NCI-H2029 (cell line): Measurements from ENCODE around the gene UCHL5.
"Not testable (repeated sequence)": the region's sequence is repeated elsewhere in the genome, so short reads cannot be mapped to it uniquely, and the experiment has no call there.

ENCODE experiments used
- DNase-seq: peaks from one replicate; lab custom pipeline; 2025; lab: John Stamatoyannopoulos, UW

Gene UCHL5

DNA sequence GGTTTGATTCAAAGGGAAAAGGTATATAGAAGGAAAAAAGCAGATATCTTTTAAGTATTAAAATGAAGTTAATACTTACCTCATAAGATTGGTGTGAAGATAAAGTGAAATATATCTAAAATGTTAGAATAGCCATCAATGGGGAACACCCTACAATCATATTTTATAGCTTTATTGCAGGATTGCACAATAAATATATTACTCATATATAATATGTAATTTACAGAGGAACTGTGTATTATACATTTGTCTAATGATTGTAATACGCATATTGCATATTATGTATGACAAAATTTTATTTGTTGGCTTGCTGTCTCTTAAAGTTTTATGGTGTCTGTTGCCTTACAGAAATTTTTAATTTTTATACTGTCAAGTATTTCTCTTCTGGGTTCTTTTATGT, 47.8 kb downstream of the UCHL5 start:
- no peak for DNase-seq

DNA sequence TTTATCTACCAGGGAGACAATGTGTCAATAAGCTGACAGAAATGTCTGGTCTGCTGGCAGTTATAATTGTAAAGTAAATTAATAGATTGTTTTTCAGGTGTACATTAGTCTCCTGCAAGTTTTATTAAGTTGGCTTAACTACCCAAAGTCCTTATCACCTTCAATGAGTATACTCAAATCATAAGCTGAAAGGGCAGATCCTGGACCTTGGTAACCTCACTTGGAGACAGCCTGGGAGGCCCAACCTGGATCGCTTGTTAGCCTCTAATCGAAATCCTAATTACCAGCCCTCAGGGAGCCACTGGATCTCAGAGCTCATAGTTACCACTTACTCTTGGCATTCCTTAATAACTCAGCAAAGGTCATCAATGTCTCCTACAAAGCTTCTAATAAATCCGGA, 49.7 kb downstream of the UCHL5 start:
- DNase-seq = no peak

DNA sequence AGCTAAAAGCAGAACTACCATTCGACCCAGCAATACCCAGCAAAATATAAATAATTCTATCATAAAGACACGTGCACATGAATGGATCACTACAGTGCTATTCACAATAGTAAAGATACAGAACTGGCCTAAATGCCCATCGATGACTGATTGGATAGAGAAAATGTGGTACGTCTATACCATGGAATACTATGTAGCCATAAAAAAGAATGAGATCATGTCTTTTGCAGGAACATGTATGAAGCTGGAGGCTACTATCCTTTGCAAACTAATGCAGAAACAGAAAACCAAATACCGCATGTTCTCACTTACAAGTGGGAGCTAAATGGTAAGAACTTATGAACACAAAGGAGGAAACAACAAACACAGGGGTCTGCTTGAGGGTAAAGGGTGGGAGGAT, 53.4 kb downstream of the UCHL5 start:
- DNase-seq = no peak

DNA sequence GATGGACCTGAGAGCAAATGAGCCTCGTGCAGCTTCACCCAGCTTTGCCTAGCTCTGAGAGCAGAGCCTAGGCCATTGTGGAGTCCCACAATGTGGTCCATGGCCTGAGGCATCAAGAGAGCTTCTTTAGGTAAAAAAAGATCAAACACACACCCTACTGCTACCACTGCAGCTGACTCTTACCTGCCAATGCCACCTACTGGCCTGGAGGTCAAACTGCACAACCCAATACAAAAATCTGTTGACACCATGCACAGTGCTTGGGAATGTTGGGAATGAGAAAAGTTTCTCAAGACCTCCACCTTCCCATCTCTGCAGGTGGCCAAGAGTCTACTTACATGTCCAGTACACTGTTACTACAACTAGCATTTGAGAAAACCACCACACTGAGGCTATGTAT, 60.6 kb downstream of the UCHL5 start:
- no peak for DNase-seq

DNA sequence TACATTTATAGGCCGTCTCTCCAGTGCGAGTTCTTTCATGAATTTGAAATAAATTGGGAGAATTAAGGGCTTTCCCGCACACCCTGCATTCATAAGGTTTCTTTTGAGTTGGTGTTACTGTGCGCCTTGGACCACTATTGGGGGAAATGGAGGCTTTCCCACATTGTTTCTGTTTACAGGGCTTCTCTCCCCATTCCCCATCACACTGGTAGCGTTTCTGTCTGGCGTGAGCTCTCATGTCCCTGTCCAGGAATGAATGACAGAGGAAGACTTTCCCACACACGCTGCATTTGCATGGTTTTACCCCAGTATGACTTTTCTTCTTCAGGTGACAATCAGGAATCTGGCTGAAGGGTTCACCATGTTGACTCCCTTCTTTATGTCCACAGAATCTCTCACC, 65.0 kb downstream of the UCHL5 start:
- DNase-seq = no peak

DNA sequence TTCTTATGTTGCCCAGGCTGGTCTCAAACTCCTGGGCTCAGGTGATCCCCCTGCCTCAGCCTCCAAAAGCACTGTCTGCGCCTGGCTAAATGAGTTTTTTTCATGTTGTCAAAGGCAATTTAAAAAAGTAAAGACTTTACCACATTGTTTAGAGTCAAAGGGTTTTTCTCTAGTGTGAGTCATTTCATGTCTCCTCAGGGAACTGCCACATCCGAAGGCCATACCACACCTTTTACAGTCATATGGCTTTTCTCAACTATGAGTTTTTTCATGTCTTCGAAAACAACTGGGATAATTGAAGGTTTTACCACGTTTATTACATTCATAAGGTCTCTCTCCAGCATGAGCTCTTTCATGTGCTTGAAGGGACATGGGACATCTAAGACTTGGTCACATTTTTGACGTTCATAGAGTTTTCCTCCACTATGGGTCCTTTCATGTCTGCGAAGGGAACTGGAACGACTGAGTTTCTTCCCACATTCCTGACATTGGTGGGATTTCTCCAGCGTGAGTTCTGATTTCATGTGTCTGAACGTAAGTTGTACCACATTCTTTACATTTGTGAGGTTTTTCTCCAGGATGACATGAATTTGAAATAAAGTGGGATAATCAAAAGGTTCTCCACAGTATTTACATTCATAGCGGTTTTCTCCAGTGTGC, 65.6 kb downstream of the UCHL5 start:
- no peak for DNase-seq

DNA sequence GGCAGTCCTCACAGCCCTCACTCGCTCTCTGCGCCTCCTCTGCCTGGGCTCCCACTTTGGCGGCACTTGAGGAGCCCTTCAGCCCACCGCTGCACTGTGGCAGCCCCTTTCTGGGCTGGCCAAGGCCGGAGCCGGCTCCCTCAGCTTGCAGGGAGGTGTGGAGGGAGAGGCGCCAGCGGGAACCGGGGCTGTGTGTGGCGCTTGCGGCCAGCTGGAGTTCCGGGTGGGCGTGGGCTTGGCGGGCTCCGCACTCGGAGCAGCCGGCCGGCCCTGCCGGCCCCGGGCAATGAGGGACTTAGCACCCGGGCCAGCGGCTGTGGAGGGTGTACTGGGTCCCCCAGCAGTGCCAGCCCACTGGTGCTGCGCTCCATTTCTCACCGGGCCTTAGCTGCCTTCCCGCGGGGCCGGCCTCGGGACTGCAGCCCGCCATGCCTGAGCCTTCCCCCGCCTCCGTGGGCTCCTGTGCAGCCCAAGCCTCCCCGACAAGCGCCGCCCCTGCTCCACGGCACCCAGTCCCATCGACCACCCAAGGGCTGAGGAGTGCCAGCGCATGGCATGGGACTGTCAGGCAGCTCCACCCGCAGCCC, 72.3 kb downstream of the UCHL5 start:
- DNase-seq = not testable (repeated sequence)

DNA sequence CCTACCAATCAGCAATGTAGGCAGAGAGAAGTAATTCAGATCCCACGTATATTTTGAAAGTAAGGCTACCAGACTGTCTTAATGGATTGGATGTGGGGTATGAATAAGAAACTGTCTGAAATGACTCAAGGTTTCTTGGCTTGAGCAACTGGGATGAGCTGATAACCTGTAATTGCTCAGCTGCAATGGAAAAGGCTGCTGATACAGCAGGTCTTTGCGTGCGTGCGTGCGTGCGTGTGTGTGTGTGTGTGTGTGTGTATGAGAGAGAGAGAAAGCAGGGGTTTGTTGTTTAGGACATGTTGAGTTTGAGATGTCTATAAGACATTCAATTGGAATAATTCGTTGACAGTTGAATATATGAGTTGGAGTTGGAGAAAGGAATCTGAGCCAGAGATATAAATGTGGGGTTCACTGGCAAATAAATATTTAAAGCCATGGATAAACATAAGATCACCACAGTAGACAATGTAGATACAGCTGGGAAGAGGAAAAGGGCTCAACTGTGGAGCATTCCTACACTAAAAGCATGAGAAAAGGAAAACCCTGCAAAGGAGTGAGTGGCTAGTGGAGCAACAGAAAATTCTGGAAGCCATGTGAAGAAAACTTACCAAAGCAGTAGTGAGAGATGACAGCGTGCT, 72.9 kb downstream of the UCHL5 start:
- DNase-seq = no peak

DNA sequence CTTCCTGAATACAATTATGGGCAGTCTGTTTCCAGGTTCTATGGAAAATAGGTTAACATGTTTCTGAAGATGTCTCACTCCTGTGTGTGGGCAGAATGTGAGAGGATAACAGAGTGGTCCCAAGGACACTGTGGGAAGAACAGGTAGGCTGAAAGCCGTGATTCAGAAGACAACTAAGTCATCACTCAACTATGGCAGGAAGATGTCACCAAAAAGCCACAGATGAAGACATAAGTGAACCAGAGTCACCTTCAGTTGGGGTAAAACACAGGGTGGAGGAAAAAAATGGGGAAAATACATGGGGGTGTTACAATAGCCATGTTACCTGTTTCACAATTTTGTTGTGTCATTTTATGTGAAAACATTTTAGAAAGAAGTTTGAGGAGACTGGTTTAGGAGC, 75.1 kb downstream of the UCHL5 start:
- DNase-seq = no peak

DNA sequence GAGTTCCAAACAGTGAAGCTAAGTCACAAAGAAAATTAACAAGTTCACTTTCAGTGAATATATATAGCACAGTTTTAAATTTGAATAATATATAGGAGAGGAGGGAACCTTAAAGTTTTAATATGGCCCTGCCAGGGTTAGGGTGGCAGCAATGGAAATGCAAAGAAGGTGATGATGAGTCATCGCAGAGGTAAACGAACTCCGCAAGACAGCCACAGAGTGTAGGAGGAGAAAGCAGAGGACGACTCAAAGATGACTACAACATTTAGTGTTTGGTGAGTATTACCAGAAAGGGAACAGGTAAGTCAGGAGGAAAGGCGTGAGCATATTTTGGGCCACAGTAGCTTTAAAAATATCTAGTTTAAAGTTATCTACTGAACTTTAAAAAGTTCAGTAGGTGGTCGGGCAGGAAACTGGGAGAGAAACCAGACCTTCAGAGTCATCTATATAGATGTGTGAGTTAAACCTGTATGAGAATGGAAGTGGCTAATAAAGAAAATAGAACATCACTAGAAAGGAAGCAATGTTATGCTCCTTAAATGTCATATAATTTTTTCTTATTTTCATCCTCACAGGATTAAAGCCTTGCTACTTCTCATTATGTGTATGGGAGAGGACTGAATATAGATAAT, 75.7 kb downstream of the UCHL5 start:
- no peak for DNase-seq

DNA sequence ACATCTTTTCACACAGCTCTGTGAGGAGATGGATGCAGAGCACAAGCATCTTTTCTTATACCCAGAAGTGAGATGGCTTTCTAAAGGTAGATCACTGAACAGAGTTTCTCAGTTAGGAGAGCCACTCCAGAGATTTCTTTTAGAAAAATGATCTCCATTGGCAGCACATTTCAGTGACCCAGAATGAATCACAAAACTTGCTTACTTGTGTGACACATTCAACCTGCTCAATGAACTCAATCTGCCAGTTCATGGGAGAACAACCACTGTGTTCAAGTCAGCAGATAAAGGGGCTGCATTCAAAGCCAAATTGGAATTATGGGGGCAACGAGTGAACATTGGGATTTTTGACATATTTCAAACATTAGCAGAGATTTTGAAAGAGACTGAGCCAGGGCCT, 78.3 kb downstream of the UCHL5 start:
- DNase-seq = no peak

DNA sequence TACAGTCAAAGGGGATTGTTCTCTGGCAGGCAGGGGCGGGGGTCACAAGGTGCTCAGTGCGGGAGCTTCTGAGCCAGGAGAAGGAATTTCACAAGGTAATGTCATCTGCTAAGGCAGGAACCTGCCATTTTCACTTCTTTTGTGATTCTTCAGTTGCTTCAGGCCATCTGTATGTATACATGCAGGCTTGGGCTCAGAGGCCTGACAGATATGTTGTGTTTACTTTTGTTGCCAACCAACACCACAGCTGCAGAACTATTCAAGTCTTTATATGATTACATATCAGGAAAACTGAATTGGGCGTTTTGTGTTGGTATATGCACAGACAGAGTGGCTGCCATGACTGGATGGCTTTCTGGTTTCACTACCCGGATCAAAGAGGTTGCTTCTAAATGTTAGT, 78.8 kb downstream of the UCHL5 start:
- not testable (repeated sequence) for DNase-seq

DNA sequence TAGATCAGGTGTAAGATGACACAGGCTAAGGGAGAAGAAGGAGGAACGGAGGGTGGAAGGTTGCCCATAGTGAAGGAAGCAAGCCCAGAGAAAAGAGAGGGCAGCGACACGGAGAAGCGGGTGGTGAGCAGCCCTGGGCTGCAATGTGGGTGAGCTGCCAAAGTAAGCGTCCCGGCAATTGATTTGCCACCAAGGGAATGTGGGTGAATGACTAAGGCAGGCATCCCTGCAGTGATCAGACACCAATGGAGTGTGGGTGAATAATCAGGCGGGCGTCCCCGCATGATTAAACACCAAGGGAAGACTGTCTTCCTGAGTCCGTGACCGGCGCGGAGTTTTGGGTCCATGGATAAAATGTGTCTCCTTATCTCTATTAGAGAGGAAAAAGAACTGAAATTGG, 79.6 kb downstream of the UCHL5 start:
- DNase-seq = no peak

DNA sequence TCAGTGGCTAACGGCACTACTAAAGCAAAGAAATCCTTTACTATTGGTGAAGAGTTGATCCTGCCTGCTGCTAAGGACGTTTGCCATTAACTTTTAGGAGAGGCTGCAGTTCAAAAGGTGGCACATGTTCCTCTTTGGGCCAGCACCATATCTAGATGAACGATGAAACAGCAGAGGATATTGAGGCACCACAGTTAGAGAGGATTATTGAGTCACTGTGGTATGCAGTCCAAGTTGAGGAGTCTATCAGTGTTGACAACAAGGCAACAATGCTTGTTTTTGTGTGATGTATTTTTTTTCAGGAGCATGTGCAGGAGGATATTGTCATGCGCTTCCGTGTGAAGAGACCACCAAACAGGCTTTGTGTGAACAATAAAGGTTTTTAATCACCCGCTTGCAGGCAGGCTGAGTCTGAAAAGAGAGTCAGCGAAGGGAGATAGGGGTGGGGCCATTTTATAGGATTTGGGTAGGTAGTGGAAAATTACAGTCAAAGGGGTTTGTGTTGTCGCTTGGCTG, 80.9 kb downstream of the UCHL5 start:
- DNase-seq = no peak

DNA sequence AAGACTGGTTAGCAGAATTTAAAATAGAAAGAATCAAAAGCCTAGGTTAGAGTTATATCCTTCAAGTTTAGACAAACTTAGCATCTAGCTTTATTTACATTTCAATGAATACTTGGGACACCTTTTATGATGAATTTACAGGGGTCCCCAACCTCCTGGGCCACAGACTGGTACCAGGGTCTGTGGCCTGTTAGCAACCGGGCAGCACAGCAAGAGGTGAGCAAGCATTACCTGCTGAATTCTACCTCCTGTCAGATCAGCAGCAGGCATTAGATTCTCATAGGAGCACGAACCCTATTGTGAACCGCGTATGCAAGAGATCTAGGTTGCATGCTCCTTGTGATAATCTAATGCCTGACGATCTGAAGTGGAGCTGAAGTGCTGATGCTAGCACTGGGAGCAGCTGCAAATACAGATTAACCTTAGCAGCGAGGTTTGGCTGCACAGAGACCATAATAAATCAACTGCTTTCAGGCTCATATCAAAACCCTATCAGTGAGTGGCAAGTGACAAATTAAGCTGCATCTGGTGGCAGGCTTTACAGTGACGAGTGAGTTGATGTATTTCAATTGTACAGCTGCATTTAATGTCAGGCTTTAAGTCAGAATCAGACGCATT, 82.0 kb downstream of the UCHL5 start:
- DNase-seq = no peak

DNA sequence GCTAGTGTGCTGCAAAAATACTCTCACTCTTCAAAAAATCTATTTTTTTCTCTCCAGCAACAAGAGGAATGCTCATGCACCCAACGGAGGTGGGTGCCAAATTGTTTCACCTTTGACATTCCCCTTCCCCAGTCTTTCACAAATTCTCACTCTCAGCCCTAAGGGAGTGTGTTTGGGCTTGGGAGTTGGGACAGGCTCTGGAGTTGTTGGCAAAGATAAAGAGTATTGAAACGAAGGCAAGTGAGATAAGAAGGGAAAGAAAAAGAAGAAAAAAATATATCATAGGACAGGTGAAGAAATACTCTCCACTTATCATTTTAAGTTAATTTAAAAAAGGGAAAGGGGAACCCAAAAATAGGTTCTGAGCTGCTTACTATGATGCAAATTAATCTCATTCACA, 82.6 kb downstream of the UCHL5 start:
- no peak for DNase-seq

DNA sequence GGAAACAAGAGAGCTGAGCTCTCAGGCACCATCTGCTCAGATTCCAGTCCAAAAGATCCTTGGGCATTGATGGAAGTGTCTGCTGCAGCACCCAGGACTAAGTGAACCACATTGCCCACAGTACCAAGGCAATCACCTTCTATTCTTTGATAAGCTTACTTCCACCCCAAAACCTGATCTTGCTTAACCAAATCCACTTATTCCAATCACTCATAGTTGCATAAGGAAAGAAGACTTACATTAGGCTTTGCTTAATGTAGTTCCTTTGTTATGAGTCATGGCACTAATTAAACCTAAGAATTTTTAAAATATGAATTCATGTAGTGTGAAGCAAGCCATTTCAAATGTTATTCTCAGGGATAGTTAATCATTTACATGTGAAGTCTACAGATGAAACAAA, 84.5 kb downstream of the UCHL5 start:
- no peak for DNase-seq

DNA sequence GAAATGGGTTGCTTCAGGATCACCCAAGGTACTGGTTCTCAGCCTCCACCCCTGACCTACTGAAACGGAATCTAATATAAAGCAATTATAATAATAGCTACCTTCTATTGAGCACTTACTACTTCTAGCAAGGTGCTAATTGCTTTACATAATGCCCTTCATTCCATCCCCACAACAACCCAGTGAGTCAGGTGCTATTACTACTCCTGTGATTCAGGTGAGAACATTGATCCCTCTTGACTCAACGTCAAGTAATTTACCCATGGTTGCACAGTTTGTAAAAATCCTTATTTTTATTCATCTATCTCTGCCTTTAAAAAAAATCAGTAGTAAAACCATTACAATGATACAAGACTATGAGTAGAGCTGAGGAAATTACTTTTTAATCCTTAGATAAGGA, 85.2 kb downstream of the UCHL5 start:
- no peak for DNase-seq

DNA sequence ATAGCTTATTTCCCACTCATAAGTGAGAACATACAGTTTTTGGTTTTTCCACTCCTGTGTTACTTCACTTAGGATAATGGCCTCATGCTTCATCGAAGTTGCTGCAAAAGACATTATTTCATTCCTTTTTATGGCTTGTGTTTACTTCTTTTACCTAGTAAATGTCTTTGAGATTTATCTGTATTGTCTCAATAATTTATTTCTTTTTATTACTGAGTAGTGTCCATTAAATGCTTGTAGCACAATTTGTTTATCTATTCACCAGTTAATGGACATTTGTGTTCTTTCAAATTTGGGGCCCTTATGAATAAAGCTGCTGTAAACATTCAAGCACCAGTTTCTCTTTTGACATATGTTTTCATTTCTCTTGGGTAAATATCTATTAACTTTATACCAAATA, 86.0 kb downstream of the UCHL5 start:
- no peak for DNase-seq

DNA sequence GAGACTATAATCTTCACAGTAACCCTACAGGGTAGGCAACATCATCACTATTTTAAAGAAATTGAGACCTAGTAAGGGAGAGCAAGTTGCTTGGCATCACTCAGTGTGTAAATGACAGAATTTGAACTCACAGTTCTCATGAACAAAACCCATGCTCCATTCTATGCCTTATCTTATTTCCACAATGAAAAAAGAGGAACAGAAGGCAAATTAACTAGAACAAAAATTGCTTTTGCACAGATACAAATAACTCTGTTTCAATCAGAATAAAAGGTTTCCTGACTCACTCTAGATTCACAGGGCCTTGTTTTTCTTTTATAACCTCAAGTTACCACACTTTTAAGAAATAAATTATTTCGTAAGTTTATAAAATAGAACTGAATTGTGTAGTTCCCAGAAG, 90.1 kb downstream of the UCHL5 start:
- DNase-seq = no peak

DNA sequence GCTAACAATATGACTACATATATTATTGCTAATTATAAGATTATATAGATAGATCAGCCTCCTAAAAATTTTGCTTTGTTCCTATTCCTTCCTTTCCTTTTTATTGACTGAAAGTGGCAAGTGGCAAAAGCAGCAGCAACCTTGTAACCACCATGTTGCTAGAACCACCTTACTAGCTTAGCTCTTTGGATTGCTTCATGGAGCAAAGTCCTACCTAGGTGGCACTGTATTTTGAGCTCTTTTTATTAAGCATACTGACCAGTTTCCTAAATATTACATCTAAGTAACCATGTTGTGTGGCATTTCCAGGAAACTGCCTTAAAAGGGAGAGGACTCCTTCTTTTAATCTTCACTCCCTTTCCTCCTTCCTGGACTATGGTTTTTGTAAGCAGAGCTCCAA, 90.8 kb downstream of the UCHL5 start:
- no peak for DNase-seq

DNA sequence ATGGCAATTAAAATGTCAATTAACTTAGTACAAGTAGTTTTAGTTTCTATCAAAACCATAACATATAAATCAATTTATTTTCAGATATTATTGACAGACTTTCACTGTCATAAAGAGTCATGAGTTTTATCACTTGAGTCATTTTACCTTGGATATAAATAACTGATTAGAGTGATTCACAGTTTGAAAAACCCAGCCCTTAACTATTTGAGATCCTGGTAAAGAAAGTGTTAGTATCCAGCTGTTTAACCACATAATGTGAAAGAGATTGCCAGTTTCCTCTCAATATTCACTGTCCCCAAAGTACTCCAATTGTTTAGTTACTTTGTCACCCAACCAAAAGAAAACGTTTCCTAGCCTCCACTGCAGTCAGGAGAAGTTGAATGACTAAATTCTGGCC, 91.3 kb downstream of the UCHL5 start:
- DNase-seq = no peak
